ENCODE results near the gene RANGAP1.

DNA sequence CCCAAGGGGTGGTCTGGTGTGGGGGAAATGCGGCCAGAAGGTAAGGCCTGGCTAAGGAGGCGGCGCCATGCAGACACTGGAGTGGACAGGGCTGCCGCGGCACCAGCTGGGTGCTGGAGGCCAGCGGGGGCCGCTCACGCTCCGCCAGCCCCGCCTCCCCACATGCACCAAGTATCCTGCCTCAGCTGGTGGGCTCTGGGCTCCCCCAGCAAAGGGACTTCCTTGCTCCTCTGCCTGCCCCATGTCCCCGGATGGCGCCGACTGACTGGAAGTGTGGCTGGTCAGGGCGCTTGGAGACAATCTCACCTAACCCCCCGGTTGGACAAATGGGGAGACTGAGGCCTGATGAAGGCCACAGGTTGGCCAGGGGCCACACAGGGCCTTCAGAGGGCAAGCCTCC is 37.7 kb downstream of the RANGAP1 start:
- TF ChIP-seq, protein P1, sequence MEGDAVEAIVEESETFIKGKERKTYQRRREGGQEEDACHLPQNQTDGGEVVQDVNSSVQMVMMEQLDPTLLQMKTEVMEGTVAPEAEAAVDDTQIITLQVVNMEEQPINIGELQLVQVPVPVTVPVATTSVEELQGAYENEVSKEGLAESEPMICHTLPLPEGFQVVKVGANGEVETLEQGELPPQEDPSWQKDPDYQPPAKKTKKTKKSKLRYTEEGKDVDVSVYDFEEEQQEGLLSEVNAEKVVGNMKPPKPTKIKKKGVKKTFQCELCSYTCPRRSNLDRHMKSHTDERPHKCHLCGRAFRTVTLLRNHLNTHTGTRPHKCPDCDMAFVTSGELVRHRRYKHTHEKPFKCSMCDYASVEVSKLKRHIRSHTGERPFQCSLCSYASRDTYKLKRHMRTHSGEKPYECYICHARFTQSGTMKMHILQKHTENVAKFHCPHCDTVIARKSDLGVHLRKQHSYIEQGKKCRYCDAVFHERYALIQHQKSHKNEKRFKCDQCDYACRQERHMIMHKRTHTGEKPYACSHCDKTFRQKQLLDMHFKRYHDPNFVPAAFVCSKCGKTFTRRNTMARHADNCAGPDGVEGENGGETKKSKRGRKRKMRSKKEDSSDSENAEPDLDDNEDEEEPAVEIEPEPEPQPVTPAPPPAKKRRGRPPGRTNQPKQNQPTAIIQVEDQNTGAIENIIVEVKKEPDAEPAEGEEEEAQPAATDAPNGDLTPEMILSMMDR (IDR thresholded peaks at IDR 0.05) = no peak
- TF ChIP-seq POLR2A (IDR thresholded peaks at IDR 0.05) = no peak

Data from right lobe of liver (tissue), 4 donors.